AG04450 (cell line): Measurements from ENCODE around the gene ARCN1. TPM values are rescaled to one million over a fixed set of nuclear protein-coding genes. Genes with fewer than 3 reads are reported as not detected.

ENCODE experiments used
- CTCF ChIA-PET: fragments of 300-600, 350-600 bp; formaldehyde crosslinking; extraction: SDS; loops from one replicate; lab custom pipeline; 2022; ENCODE audit warnings: antibody characterized with exemption, inconsistent platforms; lab: Charles Lee
- POLR2A ChIA-PET: fragments of 350-600 bp; formaldehyde crosslinking; extraction: SDS; loops from one replicate; lab custom pipeline; 2021; ENCODE audit warnings: antibody characterized with exemption, inconsistent platforms; lab: Yijun Ruan, JAX
- DNase-seq: peaks from one replicate; pipeline ENCODE4 v3.0.0-alpha.2; 2011; ENCODE audit warnings: low read depth, low spot score
- H3K27ac ChIP-seq: one replicate; pipeline ENCODE4 v1.5.1; 2012; ENCODE audit warnings: low read depth, low read length, control low read depth
- H3K27me3 ChIP-seq: one replicate; pipeline ENCODE4 v1.6.0; 2012; ENCODE audit warnings: low read length; ENCODE audit not compliant: control insufficient read depth, insufficient read depth
- H3K4me3 ChIP-seq: 2 replicates; pipeline ENCODE4 v1.5.1; 2011; ENCODE audit warnings: mild to moderate bottlenecking, low read depth, low read length, control low read depth
- H3K9me3 ChIP-seq: 2 replicates; pipeline ENCODE4 v1.5.1; 2012; ENCODE audit warnings: low read length; ENCODE audit not compliant: control insufficient read depth, insufficient read depth
- CTCF ChIP-seq: IDR thresholded peaks from 2 replicates; pipeline ENCODE4 v1.5.1; 2011; ENCODE audit warnings: low read depth, low read length, control low read depth, inconsistent platforms
- polyA plus RNA-seq: library from polyadenylated mRNA; depleted of rRNA; stranded (reverse); fragments of >200 nt; gene quantifications from 2 replicates; pipeline ENCODE4 v1.2.3, GENCODE V29; 2011

The ARCN1 gene
- polyA plus RNA-seq, 1 experiment, result 387 TPM

DNA sequence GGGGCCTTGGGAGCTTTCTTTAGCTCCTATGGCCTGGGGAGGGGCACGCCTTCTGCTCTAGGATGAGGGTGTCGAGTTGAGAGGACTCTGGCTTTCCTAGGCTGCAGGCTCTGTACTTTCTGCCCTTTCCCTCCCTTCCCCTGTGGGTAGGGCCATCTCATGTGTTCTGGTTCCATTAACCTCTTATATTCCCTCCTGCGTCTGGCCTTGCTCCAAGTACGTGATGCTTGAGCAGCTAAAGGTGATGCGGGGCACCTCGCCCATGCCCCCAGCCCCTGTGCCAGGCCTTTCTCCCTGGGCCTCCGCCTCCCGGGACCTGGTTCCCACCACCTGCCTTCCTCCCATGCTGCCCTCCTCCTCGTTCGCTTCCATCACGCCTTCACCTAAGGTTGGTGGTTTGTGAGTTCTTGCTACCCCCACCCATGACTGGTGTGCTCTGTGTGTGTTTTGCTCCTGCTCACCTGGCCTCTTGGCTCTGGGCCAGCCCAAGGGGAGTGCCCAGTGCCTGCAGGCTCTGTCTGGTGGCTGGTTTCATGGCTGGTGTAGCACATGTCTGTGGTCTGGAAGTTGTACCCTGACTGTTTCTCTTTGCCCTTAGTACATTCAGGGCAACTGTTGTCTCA is 69.3 kb downstream of the ARCN1 start:
- Histone ChIP-seq H3K27ac (no peak overlapping the region), H3K4me3 (no peak overlapping the region), H3K9me3 (no peaks in the 10 kb centered on the region), H3K27me3 (no peaks in the 10 kb centered on the region)
- ChIA-PET POLR2A (no interaction called here), CTCF (no interaction called here)
- no peak for TF ChIP-seq CTCF
- no peak for DNase-seq

GRCh38 chr11:118643142-118643994 is 71.2 kb downstream of the ARCN1 start:
- Histone ChIP-seq H3K27me3 (no peaks in the 10 kb centered on the region), H3K27ac (no peak overlapping the region), H3K9me3 (no peaks in the 10 kb centered on the region), H3K4me3 (no peak overlapping the region)
- no peak for DNase-seq
- CTCF ChIA-PET, result no interaction called here
- no peak for TF ChIP-seq CTCF
- POLR2A ChIA-PET, result no interaction called here

GRCh38 chr11:118643995-118644345 is 71.8 kb downstream of the ARCN1 start:
- Histone ChIP-seq H3K9me3 (no peaks in the 10 kb centered on the region), H3K4me3 (no peak overlapping the region), H3K27ac (no peak overlapping the region), H3K27me3 (no peaks in the 10 kb centered on the region)
- CTCF ChIA-PET, result no interaction called here
- TF ChIP-seq CTCF, result no peak
- POLR2A ChIA-PET, result no interaction called here
- no peak for DNase-seq

GRCh38 chr11:118644496-118644895 is 72.3 kb downstream of the ARCN1 start:
- DNase-seq, result no peak
- ChIA-PET POLR2A (no interaction called here), CTCF (interaction anchor here (1.9 kb wide), 1 partner anchor 14 kb away, joined by 4 read pairs; no protein-coding TSS in a partner anchor)
- no peaks in the 10 kb centered on the region for H3K9me3 ChIP-seq
- TF ChIP-seq CTCF, result no peak
- H3K27ac ChIP-seq, result no peak overlapping the region
- no peaks in the 10 kb centered on the region for H3K27me3 ChIP-seq
- no peak overlapping the region for H3K4me3 ChIP-seq
